ENCODE data around the gene COL11A2.

The COL11A2 gene

GRCh38 chr6:33171016-33171879, 21.0 kb downstream of the COL11A2 start:
- DNase-seq (ENCODE audit: low read depth, low spot score), result no peak
- no peak overlapping the region for H3K4me3 ChIP-seq (ENCODE audit: low read depth, low read length)
- in situ Hi-C loops (cut with HindIII; ENCODE audit: low sequenced_read_pairs), result no loop called here
- no peak for TF ChIP-seq CTCF (IDR thresholded peaks at IDR 0.05; ENCODE audit: low read depth, low read length)

DNA sequence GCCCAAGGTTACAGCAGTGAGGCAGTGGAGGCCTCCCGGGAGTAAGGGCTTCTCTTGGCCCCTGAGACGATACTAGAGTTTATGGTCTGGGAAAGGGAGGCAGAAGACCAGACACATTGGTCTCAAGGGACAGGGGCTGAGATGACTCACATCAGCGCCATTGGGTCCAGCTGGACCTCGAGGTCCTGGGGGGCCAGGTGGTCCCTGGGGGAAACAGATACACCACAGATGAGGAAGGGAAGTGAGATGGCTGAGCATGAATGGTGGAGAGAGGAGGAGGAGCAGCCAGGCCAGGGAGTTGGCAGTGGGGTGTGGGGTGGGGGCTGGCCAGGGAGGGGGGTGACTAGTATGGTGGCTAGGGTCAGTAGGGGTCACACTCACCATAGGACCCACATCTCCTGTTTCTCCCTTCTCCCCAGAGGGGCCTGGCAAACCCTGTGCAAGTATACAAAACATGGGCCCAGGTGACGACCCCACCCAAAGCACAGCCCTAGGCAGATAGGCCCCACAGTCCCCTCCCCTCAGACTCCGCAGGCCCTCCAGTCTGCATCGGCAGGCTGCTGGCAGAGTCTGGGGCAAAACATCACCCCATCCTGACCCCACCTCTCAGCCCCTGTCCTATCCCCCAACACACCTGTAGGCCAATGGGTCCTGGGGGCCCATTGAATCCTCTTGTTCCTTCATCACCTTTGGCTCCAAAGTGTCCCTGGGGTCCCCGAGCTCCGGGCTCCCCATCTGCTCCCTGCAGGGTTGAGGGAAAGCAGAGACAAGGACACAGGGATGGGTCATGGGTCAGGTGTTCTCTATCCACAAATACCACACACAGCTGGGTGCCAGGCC, 21.9 kb downstream of the COL11A2 start:
- DNase-seq (ENCODE audit: low read depth, low spot score), result no peak
- TF ChIP-seq CTCF (IDR thresholded peaks at IDR 0.05; ENCODE audit: low read depth, low read length), result no peak
- in situ Hi-C loops (cut with HindIII; ENCODE audit: low sequenced_read_pairs), result no loop called here
- H3K4me3 ChIP-seq (ENCODE audit: low read depth, low read length), result no peak overlapping the region

- no peak overlapping the region for H3K4me3 ChIP-seq (ENCODE audit: low read depth, low read length)
- TF ChIP-seq CTCF (IDR thresholded peaks at IDR 0.05; ENCODE audit: low read depth, low read length), result no peak
- no peak for DNase-seq (ENCODE audit: low read depth, low spot score)
- in situ Hi-C loops (cut with HindIII; ENCODE audit: low sequenced_read_pairs), result no loop called here
These were observed 22.7 kb downstream of the COL11A2 start for GRCh38 chr6:33169291-33170175.

DNA sequence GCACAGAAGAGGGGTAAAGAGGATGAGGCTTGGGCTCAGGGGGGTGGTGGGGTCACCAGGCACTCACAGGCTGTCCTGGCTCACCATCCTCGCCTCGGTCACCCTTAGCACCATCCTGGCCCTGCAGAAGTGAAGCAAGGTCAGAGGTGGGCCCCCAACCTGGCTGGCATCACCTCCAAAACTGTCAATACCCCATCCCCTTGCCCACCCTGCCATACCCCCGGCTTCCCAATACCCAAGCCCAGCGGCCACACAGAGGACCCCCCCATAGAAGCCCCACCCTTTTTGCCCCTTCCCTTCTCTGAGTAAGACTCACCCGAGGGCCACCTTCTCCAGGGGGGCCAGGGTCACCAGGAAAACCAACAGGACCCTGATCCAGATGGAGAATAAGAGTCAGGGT, 23.6 kb downstream of the COL11A2 start:
- in situ Hi-C loops (cut with HindIII; ENCODE audit: low sequenced_read_pairs), result no loop called here
- no peak for TF ChIP-seq CTCF (IDR thresholded peaks at IDR 0.05; ENCODE audit: low read depth, low read length)

DNA sequence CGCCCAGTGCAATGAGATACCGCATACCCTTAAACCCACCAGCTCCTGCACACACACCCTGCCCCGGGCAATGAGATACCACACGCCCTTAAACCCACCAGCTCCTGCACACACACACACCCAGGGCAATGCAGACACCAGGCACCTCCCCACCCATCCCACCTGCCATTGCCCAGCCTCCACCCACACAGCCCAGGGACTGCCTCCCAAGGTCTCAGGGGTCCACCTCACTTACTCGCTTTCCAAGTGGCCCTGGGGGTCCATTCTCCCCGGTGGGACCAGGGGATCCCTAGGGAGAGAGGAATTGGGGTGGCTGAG, 24.0 kb downstream of the COL11A2 start:
- no peak overlapping the region for H3K4me3 ChIP-seq (ENCODE audit: low read depth, low read length)
- TF ChIP-seq CTCF (IDR thresholded peaks at IDR 0.05; ENCODE audit: low read depth, low read length), result no peak
- in situ Hi-C loops (cut with HindIII; ENCODE audit: low sequenced_read_pairs), result no loop called here
- no peak for DNase-seq (ENCODE audit: low read depth, low spot score)

More for the DNA sequence above, 23.6 kb downstream of the COL11A2 start:
- no peak for DNase-seq (ENCODE audit: low read depth, low spot score)
- no peak overlapping the region for H3K4me3 ChIP-seq (ENCODE audit: low read depth, low read length)
